Choroid plexus epithelial cell (primary cell): ENCODE measurements around the gene CAP2.

Experiments used
- DNase-seq: peaks from one replicate; pipeline ENCODE4 v3.0.0-alpha.2; 2010; ENCODE audit warnings: low read depth
- H3K4me3 ChIP-seq: 2 replicates; pipeline ENCODE4 v1.5.1; 2011; ENCODE audit warnings: low read depth, mild to moderate bottlenecking, control low read depth, low read length, moderate library complexity
- CTCF ChIP-seq: conservative IDR thresholded peaks from 2 replicates; pipeline ENCODE4 v1.5.1; 2011; ENCODE audit warnings: low read depth, mild to moderate bottlenecking, control low read depth, inconsistent platforms, low read length, moderate library complexity

Gene CAP2

GRCh38 chr6:17460862-17461261 is 67.5 kb downstream of the CAP2 start:
- no peak overlapping the region for H3K4me3 ChIP-seq
- TF ChIP-seq CTCF, result no peak
- DNase-seq, result no peak

GRCh38 chr6:17466147-17466546 is 72.8 kb downstream of the CAP2 start:
- DNase-seq, result no peak
- H3K4me3 ChIP-seq, result no peak overlapping the region
- no peak for TF ChIP-seq CTCF

- H3K4me3 ChIP-seq, result no peak overlapping the region
- TF ChIP-seq CTCF, result no peak
- DNase-seq, result no peak
Measured at GRCh38 chr6:17466707-17467106, 73.3 kb downstream of the CAP2 start.

GRCh38 chr6:17469006-17469832 is 75.8 kb downstream of the CAP2 start:
- peak; percentile 54 for DNase-seq
- H3K4me3 ChIP-seq, result no peak overlapping the region
- TF ChIP-seq CTCF, result peak; percentile 57

GRCh38 chr6:17470202-17470937 is 77.0 kb downstream of the CAP2 start:
- TF ChIP-seq CTCF, result no peak
- H3K4me3 ChIP-seq, result no peak overlapping the region
- DNase-seq, result no peak

GRCh38 chr6:17470938-17471327 is 77.5 kb downstream of the CAP2 start:
- H3K4me3 ChIP-seq, result no peak overlapping the region
- DNase-seq, result peak; percentile 82
- TF ChIP-seq CTCF, result no peak

GRCh38 chr6:17472653-17473183 is 79.3 kb downstream of the CAP2 start:
- no peak for TF ChIP-seq CTCF
- no peak for DNase-seq
- H3K4me3 ChIP-seq, result no peak overlapping the region
